22Rv1 (cell line): ENCODE data around the gene ZSWIM5.
"Not testable (repeated sequence)": the region's sequence is repeated elsewhere in the genome, so short reads cannot be mapped to it uniquely, and the experiment has no call there.

Experiments used
- H3K27ac ChIP-seq: fragments of 450-650 bp; 2 replicates; pipeline ENCODE4 v1.5.1; 2017
- ZFX ChIP-seq: fragments of 450-650 bp; IDR thresholded peaks from 2 replicates; pipeline ENCODE4 v1.6.1; 2017; ENCODE audit warnings: antibody characterized with exemption, borderline replicate concordance
- TF ChIP-seq, protein P1 (sequence below): fragments of 450-650 bp; IDR thresholded peaks from 2 replicates; pipeline ENCODE4 v1.5.1; 2017; ENCODE audit warnings: mild to moderate bottlenecking

Gene ZSWIM5

DNA sequence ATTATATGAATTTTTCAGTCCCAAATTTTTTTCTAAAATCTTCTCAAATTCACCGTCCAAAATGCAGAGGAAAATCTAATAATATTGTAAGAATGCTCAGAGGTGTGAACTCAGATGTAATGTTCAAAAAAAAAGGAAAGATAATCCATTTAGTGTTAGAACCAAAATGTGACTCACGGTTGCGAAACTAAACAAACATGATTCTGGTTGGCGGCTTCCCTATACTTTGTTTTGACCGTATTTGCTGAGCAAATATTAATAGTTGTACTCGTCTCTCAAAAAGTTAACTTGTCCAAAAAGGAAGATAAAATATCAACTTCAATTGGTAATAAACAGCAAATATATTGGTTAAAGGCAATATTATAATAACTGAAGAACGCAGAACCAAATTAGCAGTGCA lies 34.4 kb downstream of the ZSWIM5 start:
- TF ChIP-seq, protein P1, sequence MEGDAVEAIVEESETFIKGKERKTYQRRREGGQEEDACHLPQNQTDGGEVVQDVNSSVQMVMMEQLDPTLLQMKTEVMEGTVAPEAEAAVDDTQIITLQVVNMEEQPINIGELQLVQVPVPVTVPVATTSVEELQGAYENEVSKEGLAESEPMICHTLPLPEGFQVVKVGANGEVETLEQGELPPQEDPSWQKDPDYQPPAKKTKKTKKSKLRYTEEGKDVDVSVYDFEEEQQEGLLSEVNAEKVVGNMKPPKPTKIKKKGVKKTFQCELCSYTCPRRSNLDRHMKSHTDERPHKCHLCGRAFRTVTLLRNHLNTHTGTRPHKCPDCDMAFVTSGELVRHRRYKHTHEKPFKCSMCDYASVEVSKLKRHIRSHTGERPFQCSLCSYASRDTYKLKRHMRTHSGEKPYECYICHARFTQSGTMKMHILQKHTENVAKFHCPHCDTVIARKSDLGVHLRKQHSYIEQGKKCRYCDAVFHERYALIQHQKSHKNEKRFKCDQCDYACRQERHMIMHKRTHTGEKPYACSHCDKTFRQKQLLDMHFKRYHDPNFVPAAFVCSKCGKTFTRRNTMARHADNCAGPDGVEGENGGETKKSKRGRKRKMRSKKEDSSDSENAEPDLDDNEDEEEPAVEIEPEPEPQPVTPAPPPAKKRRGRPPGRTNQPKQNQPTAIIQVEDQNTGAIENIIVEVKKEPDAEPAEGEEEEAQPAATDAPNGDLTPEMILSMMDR = no peak
- no peak for TF ChIP-seq ZFX
- H3K27ac ChIP-seq = no peak overlapping the region

DNA sequence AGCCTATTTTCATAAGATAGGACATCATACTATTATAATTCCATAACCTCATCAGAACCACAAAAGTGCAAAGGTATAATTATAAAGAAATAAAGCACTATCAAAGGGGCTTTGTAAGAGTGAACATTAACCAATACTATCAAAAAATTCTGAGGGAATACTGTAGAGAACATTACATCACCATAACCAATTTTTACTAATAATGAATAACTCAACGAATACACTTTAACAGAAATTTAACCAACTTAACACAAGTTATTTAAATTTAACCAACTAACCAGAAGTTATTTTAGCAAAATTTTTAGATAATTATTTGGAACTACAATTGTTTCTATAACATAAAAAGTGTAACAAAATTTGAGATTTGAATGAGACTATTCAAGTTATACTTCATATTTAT lies 34.8 kb downstream of the ZSWIM5 start:
- TF ChIP-seq ZFX = no peak
- TF ChIP-seq, protein P1 = no peak
- H3K27ac ChIP-seq = no peak overlapping the region

DNA sequence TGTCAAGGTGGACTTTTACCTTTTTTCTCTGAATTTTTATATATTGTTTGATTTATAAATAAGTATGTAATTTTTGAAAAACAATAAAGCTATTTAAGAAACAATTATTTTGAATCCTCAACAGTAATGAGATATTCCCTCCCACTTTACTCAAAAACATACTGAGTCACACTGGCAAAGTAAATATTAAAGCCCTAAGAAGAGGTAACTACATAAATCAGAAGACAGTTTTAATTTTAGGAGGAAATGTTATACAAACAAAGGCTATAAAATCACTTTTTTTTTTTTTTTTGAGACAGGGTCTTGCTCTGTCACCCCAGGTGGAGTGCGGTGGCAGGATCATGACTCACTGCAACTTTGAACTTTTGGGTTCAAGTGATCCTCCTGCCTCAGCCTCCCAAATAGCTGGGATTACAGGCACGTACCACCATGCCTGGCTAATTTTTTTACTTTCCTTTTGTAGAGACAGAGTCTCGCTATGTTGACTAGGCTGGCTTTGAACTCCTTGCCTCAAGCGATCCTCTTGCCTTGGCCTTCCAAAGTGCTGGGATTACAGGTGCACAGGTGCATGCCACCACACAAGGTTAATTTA lies 36.2 kb downstream of the ZSWIM5 start:
- TF ChIP-seq, protein P1 = no peak
- no peak for TF ChIP-seq ZFX
- no peak overlapping the region for H3K27ac ChIP-seq

GRCh38 chr1:45167947-45168346 lies 38.5 kb downstream of the ZSWIM5 start:
- H3K27ac ChIP-seq = not testable (repeated sequence)

DNA sequence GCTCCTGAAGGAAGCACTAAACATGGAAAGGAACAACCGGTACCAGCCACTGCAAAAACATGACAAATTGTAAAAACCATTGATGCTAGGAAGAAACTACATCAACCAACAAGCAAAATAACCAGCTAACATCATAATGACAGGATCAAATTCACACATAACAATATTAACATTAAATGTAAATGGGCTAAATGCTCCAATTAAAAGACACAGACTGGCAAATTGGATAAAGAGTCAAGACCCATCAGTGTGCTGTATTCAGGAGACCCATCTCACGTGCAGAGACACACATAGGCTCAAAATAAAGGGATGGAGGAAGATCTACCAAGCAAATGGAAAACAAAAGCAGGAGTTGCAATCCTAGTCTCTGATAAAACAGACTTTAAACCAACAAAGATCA lies 42.1 kb downstream of the ZSWIM5 start:
- H3K27ac ChIP-seq = not testable (repeated sequence)

DNA sequence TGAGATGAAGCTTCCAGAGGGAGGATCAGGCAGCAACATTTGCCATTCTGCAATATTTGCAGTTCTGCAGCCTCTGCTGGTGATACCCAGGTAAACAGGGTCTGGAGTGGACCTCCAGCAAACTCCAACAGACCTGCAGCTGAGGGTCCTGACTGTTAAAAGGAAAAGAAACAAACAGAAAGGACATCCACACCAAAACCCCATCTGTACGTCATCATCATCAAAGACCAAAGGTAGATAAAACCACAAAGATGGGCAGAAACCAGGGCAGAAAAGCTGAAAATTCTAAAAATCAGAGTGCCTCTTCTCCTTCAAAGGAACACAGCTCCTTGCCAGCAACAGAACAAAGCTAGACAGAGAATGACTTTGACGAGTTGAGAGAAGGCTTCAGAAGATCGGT lies 43.3 kb downstream of the ZSWIM5 start:
- not testable (repeated sequence) for H3K27ac ChIP-seq

DNA sequence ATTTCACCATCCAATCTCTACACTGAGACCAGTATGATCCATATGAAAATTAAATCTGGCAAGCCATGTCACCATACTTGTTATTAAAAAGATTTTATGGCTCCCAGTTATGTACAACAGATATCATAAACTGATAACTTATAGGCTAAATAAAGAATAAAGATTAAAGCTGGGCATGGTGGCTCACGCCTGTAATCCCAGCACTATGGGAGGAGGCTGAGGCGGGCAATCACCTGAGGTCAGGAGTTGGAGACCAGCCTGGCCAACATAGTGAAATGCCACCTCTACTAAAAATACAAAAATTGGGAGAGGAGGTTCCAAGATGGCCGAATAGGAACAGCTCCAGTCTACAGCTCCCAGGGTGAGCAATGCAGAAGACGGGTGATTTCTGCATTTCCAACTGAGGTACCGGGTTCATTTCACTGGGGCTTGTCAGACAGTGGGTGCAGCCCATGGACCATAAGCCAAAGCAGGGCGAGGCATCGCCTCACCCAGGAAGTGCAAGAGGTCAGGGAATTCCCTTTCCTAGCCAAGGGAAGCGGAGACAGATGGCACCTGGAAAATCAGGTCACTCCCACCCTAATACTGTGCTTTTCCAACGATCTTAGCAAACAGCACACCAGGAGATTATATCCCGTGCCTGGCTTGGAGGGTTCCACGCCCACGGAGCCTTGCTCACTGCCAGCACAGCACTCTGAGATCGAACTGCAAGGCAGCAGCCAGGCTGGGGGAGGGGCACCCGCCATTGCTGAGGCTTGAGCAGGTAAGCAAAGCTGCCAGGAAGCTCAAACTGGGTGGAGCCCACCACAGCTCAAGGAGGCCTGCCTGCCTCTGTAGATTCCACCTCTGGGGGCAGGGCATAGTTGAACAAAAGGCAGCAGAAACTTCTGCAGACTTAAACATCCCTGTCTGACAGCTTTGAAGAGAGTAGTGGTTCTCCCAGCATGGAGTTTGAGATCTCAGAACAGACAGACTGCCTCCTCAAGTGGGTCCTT lies 44.1 kb downstream of the ZSWIM5 start:
- not testable (repeated sequence) for H3K27ac ChIP-seq

DNA sequence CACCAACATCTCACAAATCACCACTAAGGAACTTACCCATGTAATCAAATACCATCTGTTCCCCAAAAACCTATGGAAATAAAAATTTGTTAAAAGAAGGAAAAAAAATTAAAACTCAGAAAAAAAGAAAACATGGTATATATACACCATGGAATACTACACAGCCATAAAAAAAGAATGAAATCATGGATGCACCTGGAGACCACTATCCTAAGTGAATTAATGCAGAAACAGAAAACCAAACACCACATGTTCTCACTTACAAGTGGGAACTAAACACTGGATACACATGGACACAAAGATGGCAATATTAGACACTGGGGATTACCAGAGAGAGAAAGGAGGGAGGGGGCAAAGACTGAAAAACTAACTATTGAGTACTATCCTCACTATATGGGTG lies 50.4 kb downstream of the ZSWIM5 start:
- no peak overlapping the region for H3K27ac ChIP-seq
- TF ChIP-seq ZFX = no peak
- TF ChIP-seq, protein P1 = no peak

DNA sequence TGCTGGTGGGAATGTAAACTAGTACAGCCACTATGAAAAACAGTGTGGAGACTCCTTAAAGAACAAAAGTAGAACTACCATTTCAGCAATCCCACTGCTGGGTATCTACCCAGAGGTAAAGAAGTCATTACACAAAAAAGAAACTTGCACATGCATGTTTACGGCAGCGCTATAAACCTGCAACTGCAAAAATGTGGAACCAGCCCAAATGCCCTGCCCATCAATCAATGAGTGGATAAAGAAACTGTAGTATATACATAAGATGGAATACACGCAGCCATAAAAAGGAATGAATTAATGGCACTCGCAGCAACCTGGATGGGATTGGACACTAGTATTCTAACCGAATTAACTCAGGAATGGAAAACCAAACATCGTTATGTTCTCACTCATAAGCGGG lies 51.0 kb downstream of the ZSWIM5 start:
- TF ChIP-seq, protein P1 = no peak
- no peak for TF ChIP-seq ZFX
- no peak overlapping the region for H3K27ac ChIP-seq
